Cardiac ventricle fibroblast (primary cell): Measurements from ENCODE around the gene TIGD7. TPM values are rescaled to one million over a fixed set of nuclear protein-coding genes. Genes with fewer than 3 reads are reported as not detected.

Source experiments
- total RNA-seq: library from RNA; depleted of rRNA; stranded (reverse); fragments of >200 nt; gene quantifications from 2 replicates; pipeline ENCODE4 v1.2.3, GENCODE V29; 2015

TIGD7 gene, protein sequence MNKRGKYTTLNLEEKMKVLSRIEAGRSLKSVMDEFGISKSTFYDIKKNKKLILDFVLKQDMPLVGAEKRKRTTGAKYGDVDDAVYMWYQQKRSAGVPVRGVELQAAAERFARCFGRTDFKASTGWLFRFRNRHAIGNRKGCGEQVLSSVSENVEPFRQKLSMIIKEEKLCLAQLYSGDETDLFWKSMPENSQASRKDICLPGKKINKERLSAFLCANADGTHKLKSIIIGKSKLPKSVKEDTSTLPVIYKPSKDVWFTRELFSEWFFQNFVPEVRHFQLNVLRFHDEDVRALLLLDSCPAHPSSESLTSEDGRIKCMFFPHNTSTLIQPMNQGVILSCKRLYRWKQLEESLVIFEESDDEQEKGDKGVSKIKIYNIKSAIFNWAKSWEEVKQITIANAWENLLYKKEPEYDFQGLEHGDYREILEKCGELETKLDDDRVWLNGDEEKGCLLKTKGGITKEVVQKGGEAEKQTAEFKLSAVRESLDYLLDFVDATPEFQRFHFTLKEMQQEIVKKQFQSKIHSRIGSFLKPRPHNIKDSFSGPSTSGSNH
- total RNA-seq, result 1.8 and 4.1 TPM in 2 replicates

DNA sequence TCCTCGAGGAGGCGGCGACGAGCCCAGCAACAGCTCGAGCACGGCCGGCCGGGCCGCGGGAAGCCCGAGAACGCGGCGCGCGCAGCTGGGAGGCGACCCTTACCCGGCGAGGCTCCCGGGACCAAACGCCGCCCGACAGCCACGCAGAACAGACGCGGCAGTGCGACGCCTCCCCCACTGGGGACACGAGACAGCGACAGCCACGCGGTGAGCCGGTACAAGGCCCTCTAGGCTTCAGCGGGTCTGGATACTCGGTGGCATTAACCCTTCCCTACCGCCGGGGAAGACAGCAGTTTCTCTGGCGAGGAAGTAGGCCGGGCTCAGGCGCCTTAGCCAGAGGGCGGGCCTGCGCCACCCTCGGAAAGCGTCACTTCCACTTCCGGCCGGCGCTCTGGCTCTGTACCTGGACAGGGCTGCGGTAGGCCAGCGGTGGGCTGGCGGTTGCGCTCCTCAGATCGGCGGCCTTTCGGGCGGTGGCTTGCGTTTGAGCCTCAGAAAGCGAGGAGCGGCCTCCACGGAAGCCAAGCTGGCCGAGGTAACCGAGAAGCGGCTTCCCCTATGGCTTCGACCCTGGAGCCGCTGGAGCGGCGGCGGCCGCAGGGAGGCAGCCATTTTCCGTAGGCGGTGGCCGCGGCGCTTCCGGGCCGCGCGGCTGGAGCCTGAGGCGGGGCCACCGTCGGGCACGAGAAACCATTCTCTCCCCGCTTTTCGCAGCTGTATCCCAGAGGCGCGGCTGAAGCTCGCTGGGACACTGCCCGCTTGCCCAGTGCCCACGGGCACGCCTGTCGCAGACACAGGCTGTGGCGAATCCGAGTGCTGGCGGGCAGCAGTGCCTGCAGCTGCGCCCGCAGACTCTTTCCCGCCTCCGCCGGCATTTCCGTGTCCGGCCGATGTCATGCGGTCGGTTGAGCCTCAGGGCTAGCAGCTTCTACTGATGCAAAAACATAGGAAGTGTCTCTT lies at the start of gene TIGD7, which contains the start of gene ZNF75A:
TIGD7 (minus strand) TSS at position 322 of the 960 bp plus-strand sequence. CDS start 4,816 bp downstream, outside the sequence.
ZNF75A (plus strand) TSS at position 389 of the 960 bp plus-strand sequence. CDS start 2,932 bp downstream, outside the sequence.

DNA sequence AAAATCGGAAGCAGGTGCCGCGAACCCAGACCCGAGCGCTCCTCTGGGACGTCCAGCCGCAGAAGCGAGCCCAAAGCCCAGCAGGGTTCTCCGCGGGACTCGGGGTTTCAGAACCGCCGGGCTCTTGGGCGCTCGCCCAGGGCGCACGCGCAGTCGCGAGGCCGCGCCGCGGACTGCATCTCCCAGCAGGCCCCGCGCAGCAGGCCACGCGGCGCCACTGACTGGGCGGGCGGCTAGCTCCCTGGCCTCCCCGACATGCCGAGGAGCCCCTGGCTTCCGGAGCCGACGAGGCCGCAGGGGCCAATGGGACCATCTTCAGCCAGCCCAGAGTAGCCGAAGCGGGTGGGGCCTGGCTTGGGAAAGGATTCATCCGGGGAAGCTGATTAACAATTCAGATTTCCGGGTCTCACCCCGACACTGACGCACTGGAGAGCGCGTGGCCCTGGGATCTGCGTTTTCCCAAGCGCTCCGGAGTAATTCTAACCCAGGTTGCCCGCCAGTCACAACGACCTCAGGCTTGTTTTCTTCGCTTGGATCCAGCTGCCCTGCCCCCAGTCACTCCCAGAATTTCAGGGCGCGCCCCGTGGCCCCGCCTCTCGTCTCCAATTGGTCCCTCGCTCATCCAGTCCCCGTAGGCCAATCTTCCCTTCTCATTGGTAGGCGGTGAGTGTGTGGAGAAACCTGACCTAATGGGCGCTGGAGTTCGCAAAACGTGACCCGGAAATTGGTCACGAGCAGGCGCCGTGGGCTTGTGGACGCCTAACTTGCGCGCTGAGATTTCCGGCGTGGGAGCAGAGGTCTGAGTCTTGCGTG lies 22.3 kb downstream of the TIGD7 start, which contains the start of gene ZNF263:
ZNF263 (plus strand) TSS at position 762 of the 813 bp plus-strand sequence. CDS start 328 bp downstream, outside the sequence.

DNA sequence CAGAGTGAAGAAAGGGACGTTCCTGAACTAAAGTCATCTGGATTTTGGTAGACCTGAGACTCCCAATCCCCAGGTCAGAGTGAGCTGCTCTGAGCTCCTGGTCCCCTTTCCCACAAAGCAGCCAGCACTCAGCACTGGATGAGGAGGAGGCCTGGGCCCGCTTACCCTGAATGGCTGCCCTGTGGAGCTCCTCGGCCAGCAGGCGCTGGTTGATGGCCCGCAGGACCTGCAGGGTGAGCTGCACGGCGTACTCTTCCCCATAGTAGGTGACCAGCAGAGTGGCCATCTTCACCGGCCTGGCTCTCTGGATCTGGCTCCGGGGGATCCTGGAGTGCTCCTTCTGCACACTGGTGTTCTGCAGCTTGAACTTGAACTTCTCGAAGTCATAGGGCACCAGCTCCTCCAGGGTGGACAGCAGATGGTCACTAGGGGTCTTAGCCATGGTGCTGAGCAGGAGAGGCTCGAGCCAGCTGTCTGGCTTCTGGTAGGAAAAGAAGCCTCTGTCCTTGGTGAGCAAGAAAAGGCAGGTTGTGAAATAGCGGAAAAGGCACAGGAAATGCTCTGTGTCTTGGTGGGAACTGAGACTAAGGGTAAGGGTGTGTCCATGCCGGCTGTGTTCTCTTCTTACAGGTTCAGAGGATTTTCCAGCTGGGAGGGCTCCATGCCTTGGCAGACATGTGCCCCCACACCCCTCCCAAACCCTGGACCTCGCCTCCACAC lies 48.9 kb downstream of the TIGD7 start, which contains the start of gene MEFV:
MEFV (minus strand) TSS at position 488 of the 720 bp plus-strand sequence; CDS start at position 442, 46 bp downstream.

Other genes with a start within 250 kb of the TIGD7 start
- gene IL32, start 239.8 kb downstream of the TIGD7 start, total RNA-seq, result 20.7 and 26.7 TPM in 2 replicates
- not detected in 2 replicates for gene ZSCAN10, start 206.1 kb downstream of the TIGD7 start, total RNA-seq
- 11.3 and 11.6 TPM in 2 replicates for gene ZNF205, start 192.8 kb downstream of the TIGD7 start, total RNA-seq
- 7.8 and 11.2 TPM in 2 replicates for gene ZNF213, start 170.4 kb downstream of the TIGD7 start, total RNA-seq
- not detected in 2 replicates for gene OR1F1, start 117.2 kb downstream of the TIGD7 start, total RNA-seq
- 5.2 and 8.3 TPM in 2 replicates for gene ZNF200, start 70.3 kb downstream of the TIGD7 start, total RNA-seq
- 0.15 TPM in 1 of 2 replicates, not detected in the other for gene MEFV, start 48.8 kb downstream of the TIGD7 start, total RNA-seq
- gene ZNF263, start 21.9 kb downstream of the TIGD7 start, total RNA-seq, result 30.3 and 32.1 TPM in 2 replicates
- gene ZNF75A, start 67 bp upstream of the TIGD7 start, total RNA-seq, result 10.9 and 19.3 TPM in 2 replicates
- gene OR2C1, start 50.5 kb upstream of the TIGD7 start, total RNA-seq, result 0.12 TPM in 1 of 2 replicates, not detected in the other
- gene ZSCAN32, start 95.6 kb upstream of the TIGD7 start, total RNA-seq, result 7.8 and 9.2 TPM in 2 replicates
- 9.9 and 11.8 TPM in 2 replicates for gene ZNF174, start 95.8 kb upstream of the TIGD7 start, total RNA-seq
- 1.7 and 2.0 TPM in 2 replicates for gene ZNF597, start 138.1 kb upstream of the TIGD7 start, total RNA-seq
- gene NAA60, start 138.2 kb upstream of the TIGD7 start, total RNA-seq, result 24.1 and 31.1 TPM in 2 replicates
- not detected in 2 replicates for gene C16orf90, start 190.1 kb upstream of the TIGD7 start, total RNA-seq
- 13.2 and 19.5 TPM in 2 replicates for gene CLUAP1, start 195.6 kb upstream of the TIGD7 start, total RNA-seq